Heart left ventricle (tissue), 13 donors: ENCODE measurements around the gene NFIX.

Experiments used
- CTCF ChIP-seq, 12 donors: fragments of 200-600 bp; sonication (generic) in 4 of 12; IDR thresholded peaks; one replicate each; pipeline versions ENCODE4 v1.5.0 to v1.8.0; 2018 to 2022; ENCODE audit warnings: antibody characterized with exemption in 12 of 12, mild to moderate bottlenecking in 5 of 12
- POLR2A ChIP-seq, 2 donors: fragments of 450-650 bp; IDR thresholded peaks; one replicate each; pipeline ENCODE4 v1.6.1; 2017; ENCODE audit warnings: antibody characterized with exemption in 2 of 2, mild to moderate bottlenecking in 2 of 2, moderate library complexity in 2 of 2
- donor health status: ischemic (EF 13 %, LVEDD 7.1; RV severe dilation, severe dysfunction).
- donor health status: DM: no; HTN: yes; CAD: no.
- donor health status: DM: no; HTN: no; CAD: no.
- donor health status: ischemic (EF 25% LVEDD 6.9; RV normal size, moderate dysfunction).
- donor health status: ischemic (EF 25% LVEDD 5.7; RV mildly dilated, moderate dysfunction).
- donor health status: ischemic (EF 35%, LVEDD 5.7; RV mildly dilated, moderate dysfunction).
- donor health status: nonischemic (EF 11% LVEDD 7.7; RV severe dilation, severe dysfunction).
- donor health status: DM: yes; HTN: yes; CAD: no.
- donor health status: PGD.
- donor health status: ischemic (EF 29% LVEDD 5.4; RV normal size, mild dysfunction).
- donor health status: nonischemic (EF 23%, LVEDD 6.1; RV moderate dilation, normal function).

- TF ChIP-seq POLR2A (IDR thresholded peaks at IDR 0.05) (no peak), CTCF (IDR thresholded peaks at IDR 0.05) (no peak)
Measured at GRCh38 chr19:13026462-13027370, 31.4 kb downstream of the NFIX start.
